GM21423 (cell line): ENCODE measurements around the gene GSTA1.
"Not testable (repeated sequence)": the region's sequence is repeated elsewhere in the genome, so short reads cannot be mapped to it uniquely, and the experiment has no call there.

Experiments
- ATAC-seq: cut with Tn5 transposase; IDR thresholded peaks from one replicate; pipeline ENCODE4 v1.9.1; 2021; ENCODE audit warnings: mild to moderate bottlenecking, moderate library complexity; ENCODE audit not compliant: unreplicated experiment

Gene GSTA1

DNA sequence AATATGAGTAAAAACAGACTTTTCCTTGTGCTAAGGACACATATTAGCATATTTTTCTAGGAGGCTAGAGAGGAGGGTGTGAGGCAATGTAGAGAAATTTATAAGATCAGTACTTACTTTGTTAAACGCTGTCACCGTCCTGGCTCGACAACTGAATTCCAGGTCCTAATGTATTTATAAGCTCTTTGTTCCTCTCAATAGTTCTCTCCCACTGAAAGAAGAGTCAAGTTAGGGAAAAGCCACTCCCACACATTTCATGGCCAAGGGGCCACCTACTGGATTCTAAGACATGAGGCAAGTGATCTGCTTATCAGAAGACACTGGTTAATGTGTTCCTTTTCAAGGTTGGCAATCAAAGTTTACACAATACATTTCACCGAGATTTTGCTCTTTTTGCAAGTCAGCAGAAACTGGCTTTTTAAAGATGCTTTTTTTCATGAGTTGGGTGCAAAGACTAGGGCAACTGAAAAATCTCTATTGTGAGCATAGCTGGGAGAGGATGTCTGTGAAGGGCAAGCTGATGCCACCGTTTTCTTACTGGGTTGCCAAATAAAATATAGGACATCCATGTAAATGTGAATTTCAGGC is at the start of gene GSTA1:
GSTA1 (minus strand) TSS at position 149 of the 588 bp plus-strand sequence. CDS start 4,549 bp downstream, outside the sequence.
- ATAC-seq, result not testable (repeated sequence)

DNA sequence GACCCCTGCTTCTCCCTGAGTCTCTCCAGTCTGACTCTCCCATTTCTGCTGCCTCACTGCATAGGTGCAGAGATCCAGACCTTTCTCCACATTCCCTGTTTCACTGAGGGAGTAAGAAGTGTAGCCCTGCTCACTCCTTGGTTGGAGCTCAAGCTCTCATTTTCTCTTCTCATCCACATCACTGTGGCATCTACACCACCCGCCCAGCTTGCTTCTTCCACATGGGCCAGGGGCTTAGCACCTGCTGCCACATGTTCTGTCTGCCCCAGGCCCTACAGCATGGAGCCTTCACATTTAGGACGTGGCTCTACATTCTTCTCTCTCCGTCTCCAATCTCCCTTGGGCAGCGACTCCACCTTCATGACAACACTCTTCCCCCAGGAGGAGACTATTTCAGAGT is 45.5 kb upstream of the GSTA1 start:
- no peak for ATAC-seq

DNA sequence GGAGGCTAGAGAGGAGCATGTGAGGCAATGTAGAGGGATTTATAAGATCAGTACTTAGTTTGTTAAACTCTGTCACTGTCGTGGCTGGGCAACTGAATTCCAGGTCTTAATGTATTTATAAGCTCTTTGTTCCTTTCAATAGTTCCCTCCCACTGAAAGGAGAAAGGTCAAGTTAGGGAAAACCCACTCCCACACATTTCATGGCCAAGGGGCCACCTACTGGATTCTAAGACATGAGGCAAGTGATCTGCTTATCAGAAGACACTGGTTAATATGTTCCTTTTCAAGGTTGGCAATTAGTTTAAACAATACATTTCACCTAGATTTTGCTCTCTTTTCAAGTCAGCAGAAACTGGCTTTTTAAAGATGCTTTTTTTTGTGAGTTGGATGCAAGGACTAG is 42.4 kb upstream of the GSTA1 start:
- no peak for ATAC-seq

GRCh38 chr6:52843605-52844004 is 40.0 kb upstream of the GSTA1 start:
- no peak for ATAC-seq

DNA sequence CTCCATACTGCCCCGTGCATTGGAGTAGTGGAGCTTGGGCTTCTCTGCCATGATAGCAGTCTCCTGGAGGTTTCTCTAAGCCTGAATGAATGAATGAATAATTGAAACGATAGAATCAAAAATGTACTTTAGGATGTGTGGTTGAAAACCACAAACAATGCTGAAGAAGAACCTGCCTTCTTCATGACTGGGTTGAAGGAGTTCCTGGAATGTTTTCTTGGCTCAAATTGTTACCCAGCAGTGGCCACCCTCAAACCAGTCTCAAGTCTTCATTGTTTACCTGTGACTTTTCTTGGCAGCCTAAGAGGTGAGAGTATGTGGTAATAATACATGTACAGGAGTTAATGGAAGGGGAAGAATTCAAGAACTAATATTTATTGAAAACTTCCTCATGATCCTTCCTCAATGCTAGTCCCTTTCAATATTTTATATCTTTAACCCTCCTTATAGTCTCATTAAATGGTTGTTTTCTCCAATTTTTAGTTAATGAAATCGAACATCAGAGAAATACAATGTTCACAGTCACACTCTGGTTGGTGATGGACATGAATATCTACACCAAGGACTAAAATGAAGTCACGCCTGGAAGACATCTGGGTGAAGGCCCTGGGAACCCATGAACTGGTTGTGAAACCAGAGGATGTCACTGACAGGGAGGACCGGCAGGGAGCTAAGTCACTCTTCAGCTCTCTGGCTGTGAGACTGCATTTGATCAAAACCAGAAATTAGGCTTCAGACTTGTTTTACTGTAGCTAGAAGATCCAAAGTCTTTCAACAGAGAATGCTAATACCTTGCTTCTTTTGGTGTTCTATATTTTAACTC is 37.4 kb upstream of the GSTA1 start, which contains the start of gene GSTA5:
GSTA5 (minus strand) TSS at position 51 of the 823 bp plus-strand sequence.
- ATAC-seq, result no peak

DNA sequence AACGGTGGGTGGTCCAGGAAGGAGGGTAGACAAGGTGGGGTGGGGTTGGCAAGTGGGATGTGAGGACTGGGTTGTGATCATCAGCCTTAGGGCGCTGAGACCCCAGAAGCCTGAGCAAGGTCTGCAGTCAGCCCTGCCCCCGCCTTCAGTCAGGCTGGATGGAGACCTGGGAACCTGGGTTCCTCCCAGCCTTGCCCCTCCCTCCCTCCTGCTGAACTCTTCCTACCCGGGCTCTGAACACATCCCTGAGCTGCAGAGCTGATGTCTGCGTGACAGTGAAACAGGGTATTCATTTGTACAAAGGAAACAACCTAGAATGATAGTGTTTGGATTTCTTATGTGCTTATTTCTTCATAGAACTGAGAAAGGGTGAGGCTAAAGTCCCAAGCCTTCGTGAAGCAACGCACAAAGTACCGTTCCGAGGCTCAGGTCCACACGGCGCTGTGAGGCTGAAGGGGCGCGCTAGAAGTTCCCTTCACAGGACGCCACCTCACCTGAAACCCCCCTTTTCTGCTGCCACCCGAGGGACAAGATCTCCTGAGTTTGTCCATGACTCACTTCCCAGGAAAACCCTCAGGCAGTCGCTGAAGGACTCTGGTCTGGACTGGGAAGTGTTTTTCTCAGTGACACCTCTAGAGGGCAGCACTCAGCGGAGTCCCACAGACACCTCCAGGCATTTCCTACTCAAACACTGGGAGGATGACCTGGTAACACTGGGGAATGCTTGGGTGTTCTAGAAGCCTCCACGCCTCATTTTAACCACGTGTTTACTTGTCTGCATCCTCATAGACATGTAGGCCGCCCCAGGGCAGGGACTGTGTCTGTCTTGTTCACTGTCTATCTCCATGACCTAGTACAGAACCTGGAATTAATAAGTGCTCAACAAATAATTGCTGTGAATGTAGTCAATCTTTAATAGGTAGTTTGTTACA is 35.8 kb upstream of the GSTA1 start:
- ATAC-seq, result peak; percentile 80

DNA sequence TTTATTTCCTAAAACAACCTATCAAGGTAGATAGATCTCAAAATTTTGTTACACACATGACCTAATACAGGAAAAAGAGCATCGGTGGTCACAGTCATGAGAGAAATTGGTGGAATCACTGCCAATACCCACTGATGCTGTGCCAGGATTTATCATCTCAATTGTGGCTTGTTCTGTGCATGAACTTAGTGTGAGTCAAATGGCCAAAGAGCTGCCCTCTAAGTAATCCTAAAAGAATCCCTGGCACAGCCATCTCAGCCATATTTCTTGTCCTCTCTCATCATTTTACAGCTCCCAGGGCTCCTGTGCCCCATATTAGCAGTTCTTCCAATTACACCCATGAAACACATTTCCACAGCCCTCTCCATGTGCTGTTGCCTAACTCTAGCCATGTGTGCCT is 30.9 kb upstream of the GSTA1 start:
- no peak for ATAC-seq

- ATAC-seq, result not testable (repeated sequence)
These were observed 27.3 kb upstream of the GSTA1 start for GRCh38 chr6:52830869-52831268.

GRCh38 chr6:52829046-52829817 is 25.6 kb upstream of the GSTA1 start:
- ATAC-seq, result no peak

DNA sequence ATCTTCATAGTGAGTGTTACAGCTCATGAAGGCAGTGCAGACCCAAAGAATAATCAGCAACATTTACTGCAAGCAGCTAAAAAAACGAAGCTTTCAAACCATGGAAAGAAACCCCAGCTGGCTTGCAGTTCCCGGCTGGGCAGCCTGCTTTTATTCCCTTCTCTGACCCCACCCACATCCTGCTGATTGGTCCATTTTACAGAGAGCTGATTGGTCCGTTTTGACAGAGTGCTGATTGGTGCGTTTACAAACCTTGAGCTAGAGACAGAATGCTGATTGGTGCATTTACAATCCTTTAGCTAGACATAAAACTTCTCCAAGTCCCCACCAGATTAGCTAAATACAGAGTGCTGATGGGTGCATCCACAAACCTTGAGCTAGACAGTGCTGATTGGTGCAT is 25.0 kb upstream of the GSTA1 start:
- ATAC-seq, result not testable (repeated sequence)

DNA sequence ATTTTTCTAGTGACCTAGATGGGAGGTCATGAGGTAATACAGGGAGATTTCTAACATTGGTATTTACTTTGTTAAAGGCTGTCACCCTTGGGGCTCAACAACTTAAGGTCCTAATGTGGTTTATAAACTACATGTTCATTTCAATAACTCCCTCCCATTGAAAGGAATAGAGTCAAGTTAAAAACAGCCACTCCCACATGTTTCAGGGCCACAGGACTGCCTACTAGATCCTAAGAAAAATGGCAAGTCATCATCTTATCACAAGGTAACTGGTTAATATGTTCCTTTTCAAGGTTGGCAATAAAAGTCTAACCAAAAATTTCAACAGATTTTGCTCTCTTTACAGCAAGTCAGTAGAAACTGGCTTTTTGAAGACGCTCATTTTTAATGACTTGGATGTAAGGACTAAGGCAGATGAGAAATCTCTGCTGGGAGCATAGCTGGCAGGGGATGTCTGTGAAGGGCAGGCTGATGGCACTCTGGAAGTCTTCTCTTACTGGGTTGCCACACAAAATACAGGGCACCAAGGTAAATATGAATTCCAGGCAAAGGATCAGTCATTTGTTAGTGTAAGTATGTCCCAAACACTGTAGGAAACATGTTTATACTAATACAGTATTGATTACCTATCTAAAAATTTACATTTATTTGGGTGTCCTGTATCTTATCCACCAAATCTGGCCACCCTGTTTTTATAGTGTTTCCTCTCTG is 23.6 kb upstream of the GSTA1 start:
- ATAC-seq, result not testable (repeated sequence)

DNA sequence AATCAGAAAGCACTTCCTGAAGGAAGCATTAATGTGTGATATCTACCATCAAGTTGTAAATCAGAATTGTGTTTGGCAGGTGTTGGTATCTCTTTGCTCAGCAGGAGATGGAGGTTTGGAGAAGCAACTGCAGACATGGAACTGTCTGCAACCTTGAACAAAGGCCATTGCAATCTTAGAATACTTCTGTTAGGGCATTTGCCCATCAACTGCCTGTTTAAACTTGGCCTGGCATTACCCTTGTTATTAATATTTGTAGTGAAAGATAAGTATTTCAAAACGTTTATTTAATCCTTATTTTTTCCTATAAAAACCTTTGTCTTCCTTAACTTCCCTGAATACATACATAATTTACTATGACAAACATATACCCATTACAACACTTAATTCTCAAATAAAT is 22.9 kb upstream of the GSTA1 start:
- ATAC-seq, result no peak

GRCh38 chr6:52825900-52826459 is 22.4 kb upstream of the GSTA1 start:
- ATAC-seq, result not testable (repeated sequence)

DNA sequence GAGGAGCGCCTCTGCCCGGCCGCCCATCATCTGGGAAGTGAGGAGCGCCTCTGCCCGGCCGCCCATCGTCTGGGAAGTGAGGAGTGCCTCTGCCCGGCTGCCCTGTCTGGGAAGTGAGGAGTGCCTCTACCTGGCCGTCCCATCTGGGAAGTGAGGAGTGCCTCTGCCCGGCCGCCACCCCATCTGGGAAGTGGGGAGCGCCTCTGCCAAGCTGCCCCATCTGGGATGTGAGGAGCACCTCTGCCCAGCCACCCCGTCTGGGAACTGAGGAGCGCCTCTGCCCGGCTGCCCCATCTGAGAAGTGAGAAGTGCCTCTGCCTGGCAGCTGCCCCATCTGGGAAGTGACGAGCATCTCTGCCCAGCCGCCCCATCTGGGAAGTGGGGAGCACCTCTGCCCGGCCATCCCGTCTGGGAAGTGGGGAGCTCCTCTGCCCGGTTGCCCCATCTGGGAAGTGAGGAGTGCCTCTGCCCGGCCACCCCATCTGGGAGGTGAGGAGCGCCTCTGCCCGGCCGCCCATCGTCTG is 21.7 kb upstream of the GSTA1 start:
- ATAC-seq, result not testable (repeated sequence)

GRCh38 chr6:52821842-52822241 is 18.2 kb upstream of the GSTA1 start:
- ATAC-seq, result no peak

DNA sequence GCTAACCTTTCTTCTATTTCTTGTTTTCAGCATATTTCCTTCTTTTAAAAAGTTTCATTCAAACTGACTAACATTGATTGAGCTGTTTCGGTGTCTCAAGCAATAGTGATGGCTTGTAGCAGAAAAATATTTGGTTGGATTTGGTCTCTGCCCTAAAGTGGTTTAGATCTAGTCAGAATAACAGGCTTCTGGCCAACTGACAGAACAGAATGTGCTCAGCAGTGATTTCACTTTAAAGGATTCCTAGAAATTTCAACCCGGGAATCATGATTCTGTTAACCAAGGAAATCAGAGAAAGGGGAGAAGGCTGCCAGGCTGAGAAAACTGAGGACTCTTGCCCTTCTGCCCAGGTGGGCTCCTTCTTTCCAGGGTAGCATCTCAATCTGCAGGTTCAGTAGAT is 16.6 kb upstream of the GSTA1 start:
- ATAC-seq, result no peak

DNA sequence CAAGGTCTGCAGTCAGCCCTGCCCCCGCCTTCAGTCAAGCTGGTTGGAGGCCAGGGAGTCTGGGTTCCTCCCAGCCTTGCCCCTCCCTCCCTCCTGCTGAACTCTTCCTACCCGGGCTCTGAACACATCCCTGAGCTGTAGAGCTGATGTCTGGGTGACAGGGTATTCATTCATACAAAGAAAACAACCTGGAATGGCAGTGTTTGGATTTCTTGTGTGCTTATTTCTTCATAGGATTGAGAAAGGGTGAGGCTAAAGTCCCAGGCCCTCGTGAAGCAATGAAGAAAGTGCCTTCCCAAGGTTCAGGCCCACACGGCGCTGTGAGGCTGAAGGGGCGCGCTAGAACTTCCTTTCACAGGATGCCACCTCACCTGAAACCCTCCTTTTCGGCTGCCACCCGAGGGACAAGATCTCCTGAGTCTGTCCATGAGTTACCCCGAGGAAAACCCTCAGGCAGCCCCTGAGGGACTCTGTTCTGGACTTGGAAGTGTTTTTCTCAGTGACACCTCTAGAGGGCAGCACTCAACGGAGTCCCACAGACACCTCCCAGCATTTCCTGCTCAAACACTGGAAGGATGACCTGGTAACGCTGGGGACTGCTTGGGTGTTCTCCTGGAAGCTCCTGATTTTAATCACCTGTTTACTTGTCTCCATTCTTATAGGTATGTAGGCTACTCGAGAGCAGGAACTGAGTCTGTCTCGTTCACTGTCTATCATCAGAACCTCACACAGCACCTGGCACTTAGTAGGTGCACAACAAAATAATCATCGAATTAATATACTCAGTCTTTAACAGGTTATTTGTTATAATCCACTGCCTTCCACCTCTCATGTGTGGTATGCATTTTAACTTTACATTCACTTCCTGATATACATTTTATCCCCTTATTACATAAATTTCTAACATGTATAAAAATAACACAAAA is 11.8 kb upstream of the GSTA1 start:
- ATAC-seq, result peak; percentile 56

GRCh38 chr6:52814545-52814944 is 10.9 kb upstream of the GSTA1 start:
- ATAC-seq, result not testable (repeated sequence)
